Astrocyte (in vitro differentiated cells and primary cell): ENCODE data around the gene MCTP2.

ENCODE experiments used
- CTCF ChIP-seq: IDR thresholded peaks from 2 replicates; pipeline ENCODE4 v1.5.1; 2011; ENCODE audit warnings: low read depth, mild to moderate bottlenecking, inconsistent platforms, low read length, moderate library complexity; ENCODE audit not compliant: insufficient read depth
- EZH2 ChIP-seq: IDR thresholded peaks from 2 replicates; pipeline ENCODE4 v1.6.1; 2012; ENCODE audit warnings: mild to moderate bottlenecking, low read length, inconsistent platforms; ENCODE audit not compliant: insufficient read depth

- TF ChIP-seq CTCF (no peak), EZH2 (no peak)
Measured at GRCh38 chr15:94443186-94443585, 211.8 kb downstream of the MCTP2 start.
